Measurements from ENCODE around the gene RSPH9. TPM values are rescaled to one million over a fixed set of nuclear protein-coding genes. Genes with fewer than 3 reads are reported as not detected.
A peak's percentile ranks its signal among the peaks of the same experiment; 100 is the strongest.

RSPH9 gene
- polyA plus RNA-seq, 1 experiment: 0.37 TPM

GRCh38 chr6:43714311-43715055, 69.6 kb downstream of the RSPH9 start:
- DNase-seq (ENCODE audit: low read depth, low spot score): peak; percentile 61
- ChIA-PET CTCF (interaction anchor here (0.7 to 1.9 kb wide), 3 partner anchors 10 to 364 kb away, joined by 3 to 7 read pairs (median 5); no protein-coding TSS in a partner anchor), POLR2A (interaction anchor here (0.9 to 1.6 kb wide), 4 partner anchors 10 to 55 kb away, joined by 3 to 6 read pairs (median 4); partner anchors contain the start of gene VEGFA)
- Histone ChIP-seq H3K27me3 (ENCODE audit: control insufficient read depth, insufficient read depth, low read length) (peaks cover 6% of the 10 kb centered on the region), H3K4me3 (ENCODE audit: low read depth, low read length) (no peak overlapping the region), H3K27ac (ENCODE audit: low read depth, low read length) (peak overlapping the region; percentile 31), H3K9me3 (ENCODE audit: control insufficient read depth, insufficient read depth, low read length) (no peaks in the 10 kb centered on the region)
- TF ChIP-seq CTCF (IDR thresholded peaks at IDR 0.05; ENCODE audit: low read depth, low read length): no peak

GRCh38 chr6:43715056-43715788, 70.4 kb downstream of the RSPH9 start:
- no peak overlapping the region for H3K4me3 ChIP-seq (ENCODE audit: low read depth, low read length)
- DNase-seq (ENCODE audit: low read depth, low spot score): no peak
- ChIA-PET POLR2A (interaction anchor here (0.9 to 1.6 kb wide), 4 partner anchors 10 to 54 kb away, joined by 3 to 6 read pairs (median 4); partner anchors contain the start of gene VEGFA), CTCF (interaction anchor here (0.7 to 1.9 kb wide), 3 partner anchors 9 to 364 kb away, joined by 3 to 7 read pairs (median 5); no protein-coding TSS in a partner anchor)
- H3K27ac ChIP-seq (ENCODE audit: low read depth, low read length): no peak overlapping the region
- TF ChIP-seq CTCF (IDR thresholded peaks at IDR 0.05; ENCODE audit: low read depth, low read length): no peak
- no peaks in the 10 kb centered on the region for H3K9me3 ChIP-seq (ENCODE audit: control insufficient read depth, insufficient read depth, low read length)
- peaks cover 8% of the 10 kb centered on the region for H3K27me3 ChIP-seq (ENCODE audit: control insufficient read depth, insufficient read depth, low read length)

- no peak overlapping the region for H3K4me3 ChIP-seq (ENCODE audit: low read depth, low read length)
- no peaks in the 10 kb centered on the region for H3K9me3 ChIP-seq (ENCODE audit: control insufficient read depth, insufficient read depth, low read length)
- peaks cover 9% of the 10 kb centered on the region for H3K27me3 ChIP-seq (ENCODE audit: control insufficient read depth, insufficient read depth, low read length)
- no peak for TF ChIP-seq CTCF (IDR thresholded peaks at IDR 0.05; ENCODE audit: low read depth, low read length)
- DNase-seq (ENCODE audit: low read depth, low spot score): no peak
- ChIA-PET CTCF (interaction anchor here (1.9 kb wide), 1 partner anchor 53 kb away, joined by 5 read pairs; no protein-coding TSS in a partner anchor), POLR2A (no interaction called here)
- no peak overlapping the region for H3K27ac ChIP-seq (ENCODE audit: low read depth, low read length)
These were observed 71.3 kb downstream of the RSPH9 start for GRCh38 chr6:43716099-43716498.

GRCh38 chr6:43717389-43717788, 72.6 kb downstream of the RSPH9 start:
- DNase-seq (ENCODE audit: low read depth, low spot score): no peak
- Histone ChIP-seq H3K27me3 (ENCODE audit: control insufficient read depth, insufficient read depth, low read length) (peaks cover 8% of the 10 kb centered on the region), H3K9me3 (ENCODE audit: control insufficient read depth, insufficient read depth, low read length) (no peaks in the 10 kb centered on the region), H3K4me3 (ENCODE audit: low read depth, low read length) (no peak overlapping the region), H3K27ac (ENCODE audit: low read depth, low read length) (no peak overlapping the region)
- CTCF ChIA-PET: no interaction called here
- no peak for TF ChIP-seq CTCF (IDR thresholded peaks at IDR 0.05; ENCODE audit: low read depth, low read length)
- POLR2A ChIA-PET: no interaction called here

- ChIA-PET CTCF (no interaction called here), POLR2A (no interaction called here)
- Histone ChIP-seq H3K9me3 (ENCODE audit: control insufficient read depth, insufficient read depth, low read length) (no peaks in the 10 kb centered on the region), H3K4me3 (ENCODE audit: low read depth, low read length) (no peak overlapping the region), H3K27me3 (ENCODE audit: control insufficient read depth, insufficient read depth, low read length) (peaks cover 8% of the 10 kb centered on the region), H3K27ac (ENCODE audit: low read depth, low read length) (no peak overlapping the region)
- TF ChIP-seq CTCF (IDR thresholded peaks at IDR 0.05; ENCODE audit: low read depth, low read length): no peak
- no peak for DNase-seq (ENCODE audit: low read depth, low spot score)
These were observed 73.0 kb downstream of the RSPH9 start for GRCh38 chr6:43717822-43718221.

All from AG04450 (cell line).